DND-41 (cell line): ENCODE results near the gene RSPH4A.

Experiments used
- EZH2 ChIP-seq: IDR thresholded peaks from 3 replicates; pipeline ENCODE4 v1.6.1; 2012; ENCODE audit warnings: borderline replicate concordance, low read depth, mild to moderate bottlenecking, moderate library complexity, low read length, inconsistent platforms; ENCODE audit not compliant: severe bottlenecking
- TF ChIP-seq, protein P1 (sequence below): IDR thresholded peaks from 2 replicates; pipeline ENCODE4 v1.5.1; 2012; ENCODE audit warnings: borderline replicate concordance, low read length, moderate library complexity, mild to moderate bottlenecking; ENCODE audit not compliant: poor library complexity, severe bottlenecking; ENCODE audit errors: extremely low read depth

GRCh38 chr6:116577486-116577885, 38.8 kb upstream of the RSPH4A start:
- TF ChIP-seq, protein P1, sequence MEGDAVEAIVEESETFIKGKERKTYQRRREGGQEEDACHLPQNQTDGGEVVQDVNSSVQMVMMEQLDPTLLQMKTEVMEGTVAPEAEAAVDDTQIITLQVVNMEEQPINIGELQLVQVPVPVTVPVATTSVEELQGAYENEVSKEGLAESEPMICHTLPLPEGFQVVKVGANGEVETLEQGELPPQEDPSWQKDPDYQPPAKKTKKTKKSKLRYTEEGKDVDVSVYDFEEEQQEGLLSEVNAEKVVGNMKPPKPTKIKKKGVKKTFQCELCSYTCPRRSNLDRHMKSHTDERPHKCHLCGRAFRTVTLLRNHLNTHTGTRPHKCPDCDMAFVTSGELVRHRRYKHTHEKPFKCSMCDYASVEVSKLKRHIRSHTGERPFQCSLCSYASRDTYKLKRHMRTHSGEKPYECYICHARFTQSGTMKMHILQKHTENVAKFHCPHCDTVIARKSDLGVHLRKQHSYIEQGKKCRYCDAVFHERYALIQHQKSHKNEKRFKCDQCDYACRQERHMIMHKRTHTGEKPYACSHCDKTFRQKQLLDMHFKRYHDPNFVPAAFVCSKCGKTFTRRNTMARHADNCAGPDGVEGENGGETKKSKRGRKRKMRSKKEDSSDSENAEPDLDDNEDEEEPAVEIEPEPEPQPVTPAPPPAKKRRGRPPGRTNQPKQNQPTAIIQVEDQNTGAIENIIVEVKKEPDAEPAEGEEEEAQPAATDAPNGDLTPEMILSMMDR: no peak
- no peak for TF ChIP-seq EZH2
